Fibroblast of lung (primary cell): ENCODE measurements around the gene PLK3. TPM values are rescaled to one million over a fixed set of nuclear protein-coding genes. Genes with fewer than 3 reads are reported as not detected.

Source experiments
- DNase-seq, 2 donors: peaks; one replicate each; pipeline versions ENCODE4 v3.0.0 to v3.0.0-alpha.2; 2010; ENCODE audit warnings: low read depth in 2 of 2
- H2AFZ ChIP-seq: 2 replicates; pipeline ENCODE4 v1.5.1; 2012; ENCODE audit warnings: low read length, control low read depth, inconsistent platforms
- H3K27ac ChIP-seq: 2 replicates; pipeline ENCODE4 v1.5.1; 2011; ENCODE audit warnings: low read length, control low read depth; ENCODE audit not compliant: insufficient read depth
- H3K27me3 ChIP-seq: 2 replicates; pipeline ENCODE4 v1.5.1; 2011; ENCODE audit warnings: mild to moderate bottlenecking, low read length; ENCODE audit not compliant: control insufficient read depth, insufficient read depth
- H3K36me3 ChIP-seq: 2 replicates; pipeline ENCODE4 v1.5.1; 2011; ENCODE audit warnings: low read length; ENCODE audit not compliant: control insufficient read depth, insufficient read depth
- H3K4me1 ChIP-seq: 2 replicates; pipeline ENCODE4 v1.5.1; 2011; ENCODE audit warnings: low read length; ENCODE audit not compliant: control insufficient read depth, insufficient read depth; ENCODE audit errors: extremely low read depth
- H3K4me2 ChIP-seq: 2 replicates; pipeline ENCODE4 v1.5.1; 2011; ENCODE audit warnings: low read length, control low read depth; ENCODE audit not compliant: insufficient read depth; ENCODE audit errors: extremely low read depth
- H3K4me3 ChIP-seq, 4 experiments: fragments of 200-600 bp in 1 of 4; sonication (generic) in 1 of 4; replicated peaks in 1 of 4; 2 replicates each; pipeline ENCODE4 v1.5.1; 2011 to 2016; ENCODE audit warnings: low read length in 4 of 4, low read depth in 3 of 4, mild to moderate bottlenecking in 3 of 4, control low read depth in 2 of 4, inconsistent platforms in 1 of 4, mixed read lengths in 1 of 4; ENCODE audit not compliant: insufficient read depth in 1 of 4; ENCODE audit errors: control extremely low read depth in 1 of 4
- H3K79me2 ChIP-seq: 2 replicates; pipeline ENCODE4 v1.5.1; 2012; ENCODE audit warnings: mild to moderate bottlenecking, low read length, inconsistent platforms; ENCODE audit not compliant: control insufficient read depth, insufficient read depth
- H3K9ac ChIP-seq: 2 replicates; pipeline ENCODE4 v1.5.1; 2011; ENCODE audit warnings: mild to moderate bottlenecking, low read length, control low read depth; ENCODE audit not compliant: insufficient read depth
- H3K9me3 ChIP-seq: 2 replicates; pipeline ENCODE4 v1.5.1; 2012; ENCODE audit warnings: low read depth, low read length; ENCODE audit not compliant: control insufficient read depth, insufficient read depth
- H4K20me1 ChIP-seq: 2 replicates; pipeline ENCODE4 v1.5.1; 2011; ENCODE audit warnings: low read length; ENCODE audit not compliant: control insufficient read depth, insufficient read depth; ENCODE audit errors: extremely low read depth
- CTCF ChIP-seq, 2 donors: IDR thresholded peaks in 1 of 2; conservative IDR thresholded peaks in 1 of 2; 1 replicate in 1 of 2; 2 replicates in 1 of 2; pipeline ENCODE4 v1.5.1; 2011 to 2012; ENCODE audit warnings: low read length in 2 of 2, control low read depth in 1 of 2, inconsistent platforms in 1 of 2, low read depth in 1 of 2, mild to moderate bottlenecking in 1 of 2
- EZH2 ChIP-seq: IDR thresholded peaks from 2 replicates; pipeline ENCODE4 v1.5.1; 2012; ENCODE audit warnings: low read length, control low read depth, mild to moderate bottlenecking; ENCODE audit errors: missing control alignments
- polyA plus RNA-seq, 2 donors: library from polyadenylated mRNA; depleted of rRNA in 1 of 2; stranded (reverse) in 1 of 2; unstranded in 1 of 2; fragments of >200 nt; gene quantifications; 2 replicates each; pipeline ENCODE4 v1.2.1, GENCODE V29; 2011 to 2012; ENCODE audit warnings: missing spikeins in 1 of 2
- total RNA-seq: library from RNA; depleted of rRNA; stranded (reverse); fragments of >200 nt; gene quantifications from 2 replicates; pipeline ENCODE4 v1.2.1, GENCODE V29; 2014

PLK3 gene
- total and polyA plus RNA-seq, 2 donors (not counting 1 experiment from before 2014, with no cell fraction given) = 12.2 to 30.6 TPM

- H3K27ac ChIP-seq = no peak overlapping the region
- peaks cover 7% of the 10 kb centered on the region for H3K4me1 ChIP-seq
- no peak overlapping the region for H3K4me2 ChIP-seq
- H3K4me3 ChIP-seq = no peak overlapping the region
- no peak overlapping the region for H3K9ac ChIP-seq
- no peaks in the 10 kb centered on the region for H3K9me3 ChIP-seq
- H3K36me3 ChIP-seq = peaks cover 8% of the 10 kb centered on the region
- DNase-seq = no peak
- H3K27me3 ChIP-seq = no peaks in the 10 kb centered on the region
- H2AFZ ChIP-seq = no peak overlapping the region
- no peaks in the 10 kb centered on the region for H3K79me2 ChIP-seq
- no peaks in the 10 kb centered on the region for H4K20me1 ChIP-seq
- no peak for TF ChIP-seq CTCF (conservative IDR thresholded peaks at IDR 0.05 in 1 of 2, IDR thresholded peaks at IDR 0.05 in 1 of 2; ENCODE audit: low read depth in 1 of 2, low read length in 2 of 2)
- no peak for TF ChIP-seq EZH2
Observed at GRCh38 chr1:44817771-44818495, 17.8 kb downstream of the PLK3 start.

- Histone ChIP-seq H3K27ac (peak overlapping the region; percentile 100), H3K27me3 (no peaks in the 10 kb centered on the region), H3K9ac (peak overlapping the region; percentile 4), H3K4me1 (peaks cover 7% of the 10 kb centered on the region), H4K20me1 (no peaks in the 10 kb centered on the region), H3K36me3 (peaks cover 1% of the 10 kb centered on the region), H3K9me3 (no peaks in the 10 kb centered on the region), H2AFZ (no peak overlapping the region), H3K4me2 (peak overlapping the region; percentile 6), H3K79me2 (no peaks in the 10 kb centered on the region), H3K4me3 (peak overlapping the region in 2 of 4 experiments; percentile 63 to 66)
- TF ChIP-seq EZH2 (no peak), CTCF (conservative IDR thresholded peaks at IDR 0.05 in 1 of 2, IDR thresholded peaks at IDR 0.05 in 1 of 2; ENCODE audit: low read depth in 1 of 2, low read length in 2 of 2) (no peak)
- DNase-seq = no peak
Observed at GRCh38 chr1:44819196-44819607, 19.0 kb downstream of the PLK3 start.

- Histone ChIP-seq H3K4me1 (peaks cover 7% of the 10 kb centered on the region), H3K4me3 (peak overlapping the region; percentile 30 to 66 (median 58)), H3K27me3 (no peaks in the 10 kb centered on the region), H3K9me3 (no peaks in the 10 kb centered on the region), H3K4me2 (peak overlapping the region; percentile 99), H3K9ac (peak overlapping the region; percentile 97), H2AFZ (peak overlapping the region; percentile 99), H3K36me3 (peaks cover 1% of the 10 kb centered on the region), H3K79me2 (no peaks in the 10 kb centered on the region), H3K27ac (peak overlapping the region; percentile 100), H4K20me1 (no peaks in the 10 kb centered on the region)
- peak; percentile 96 to 97 for DNase-seq
- TF ChIP-seq EZH2 = no peak
- no peak for TF ChIP-seq CTCF (conservative IDR thresholded peaks at IDR 0.05 in 1 of 2, IDR thresholded peaks at IDR 0.05 in 1 of 2; ENCODE audit: low read depth in 1 of 2, low read length in 2 of 2)
Observed at GRCh38 chr1:44819608-44820327, 19.6 kb downstream of the PLK3 start.
